ENCODE data around the gene TECPR1.

Gene TECPR1

DNA sequence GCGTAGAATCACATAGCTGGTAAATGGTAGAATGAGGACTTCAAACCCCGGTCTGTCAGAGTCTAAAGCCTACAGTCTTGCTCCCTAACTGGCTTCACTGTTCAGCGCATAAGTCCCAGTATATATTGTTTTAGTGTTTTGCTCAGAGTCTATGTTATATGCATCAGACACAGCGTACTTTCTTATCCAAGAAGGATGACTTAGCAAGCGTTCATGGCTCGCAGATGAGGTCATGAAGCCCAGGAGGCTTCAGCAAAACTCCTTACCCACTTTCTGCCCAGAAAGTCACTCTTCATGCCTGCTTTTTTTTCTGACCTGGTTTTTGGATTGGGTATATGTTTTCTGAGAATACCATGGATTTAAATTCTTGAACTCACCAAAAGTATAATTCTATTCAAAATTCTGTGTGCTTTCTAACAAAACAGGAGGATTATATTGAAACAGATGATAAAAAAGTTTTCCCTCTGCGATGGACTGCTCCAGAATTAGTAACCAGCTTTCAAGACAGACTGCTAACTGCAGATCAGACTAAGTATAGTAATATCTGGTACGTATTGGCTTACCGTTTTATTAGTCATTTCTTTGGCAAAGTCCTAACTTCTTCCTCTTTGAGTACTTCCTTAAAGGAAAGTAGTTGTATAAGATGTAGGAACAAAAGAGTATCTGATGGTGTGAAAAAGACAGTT lies 65.4 kb downstream of the TECPR1 start:
- Histone ChIP-seq H3K79me2 (ENCODE audit: insufficient read depth, low read length) (no peaks in the 10 kb centered on the region), H4K20me1 (ENCODE audit: insufficient read depth, low read length) (no peaks in the 10 kb centered on the region), H3F3A (ENCODE audit: insufficient read depth, low read length) (no peaks in the 10 kb centered on the region), H3K9me2 (ENCODE audit: low read depth, low read length) (no peaks in the 10 kb centered on the region), H3K27me3 (ENCODE audit: insufficient read depth, low read length) (no peaks in the 10 kb centered on the region), H3K4me1 (ENCODE audit: insufficient read depth, low read length, severe bottlenecking) (no peaks in the 10 kb centered on the region), H3K9ac (ENCODE audit: low read length) (no peak overlapping the region), H3K4me2 (ENCODE audit: low read length) (no peak overlapping the region), H3K27ac (ENCODE audit: low read depth, low read length, poor library complexity, severe bottlenecking) (no peak overlapping the region), H3K9me3 (ENCODE audit: low read length) (peaks cover 13% of the 10 kb centered on the region), H3K4me3 (ENCODE audit: low read depth, low read length, poor library complexity, severe bottlenecking) (no peak overlapping the region), H2AFZ (ENCODE audit: low read length) (no peak overlapping the region), H3K36me3 (ENCODE audit: insufficient read depth, low read length) (peaks cover 36% of the 10 kb centered on the region)
- TF ChIP-seq, protein P1, sequence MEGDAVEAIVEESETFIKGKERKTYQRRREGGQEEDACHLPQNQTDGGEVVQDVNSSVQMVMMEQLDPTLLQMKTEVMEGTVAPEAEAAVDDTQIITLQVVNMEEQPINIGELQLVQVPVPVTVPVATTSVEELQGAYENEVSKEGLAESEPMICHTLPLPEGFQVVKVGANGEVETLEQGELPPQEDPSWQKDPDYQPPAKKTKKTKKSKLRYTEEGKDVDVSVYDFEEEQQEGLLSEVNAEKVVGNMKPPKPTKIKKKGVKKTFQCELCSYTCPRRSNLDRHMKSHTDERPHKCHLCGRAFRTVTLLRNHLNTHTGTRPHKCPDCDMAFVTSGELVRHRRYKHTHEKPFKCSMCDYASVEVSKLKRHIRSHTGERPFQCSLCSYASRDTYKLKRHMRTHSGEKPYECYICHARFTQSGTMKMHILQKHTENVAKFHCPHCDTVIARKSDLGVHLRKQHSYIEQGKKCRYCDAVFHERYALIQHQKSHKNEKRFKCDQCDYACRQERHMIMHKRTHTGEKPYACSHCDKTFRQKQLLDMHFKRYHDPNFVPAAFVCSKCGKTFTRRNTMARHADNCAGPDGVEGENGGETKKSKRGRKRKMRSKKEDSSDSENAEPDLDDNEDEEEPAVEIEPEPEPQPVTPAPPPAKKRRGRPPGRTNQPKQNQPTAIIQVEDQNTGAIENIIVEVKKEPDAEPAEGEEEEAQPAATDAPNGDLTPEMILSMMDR (IDR thresholded peaks at IDR 0.05; ENCODE audit: low read length), result no peak
- no peak for TF ChIP-seq EZH2 (IDR thresholded peaks at IDR 0.05; ENCODE audit: borderline replicate concordance, low read length)

DNA sequence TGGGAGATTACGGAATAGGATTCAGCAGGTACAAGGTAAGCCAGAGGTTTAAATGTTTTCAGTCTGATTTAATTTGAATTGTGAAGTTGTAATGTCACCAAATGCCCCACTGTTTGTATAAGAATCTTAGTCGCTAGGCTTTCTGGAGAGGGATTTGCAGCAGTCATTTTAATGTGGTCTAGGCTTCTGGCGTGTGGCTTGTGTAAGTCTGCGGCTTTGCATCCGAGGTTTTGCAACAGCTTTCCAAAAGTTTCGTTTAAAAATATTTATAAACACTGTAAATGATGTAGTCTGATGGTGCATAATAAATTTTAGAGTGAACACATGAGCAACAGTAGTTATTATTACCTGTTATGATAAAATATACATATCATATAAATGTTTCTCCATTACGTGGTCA lies 66.9 kb downstream of the TECPR1 start:
- TF ChIP-seq EZH2 (IDR thresholded peaks at IDR 0.05; ENCODE audit: borderline replicate concordance, low read length), result no peak
- Histone ChIP-seq H3K79me2 (ENCODE audit: insufficient read depth, low read length) (no peaks in the 10 kb centered on the region), H3K27ac (ENCODE audit: low read depth, low read length, poor library complexity, severe bottlenecking) (no peak overlapping the region), H4K20me1 (ENCODE audit: insufficient read depth, low read length) (no peaks in the 10 kb centered on the region), H3K4me2 (ENCODE audit: low read length) (no peak overlapping the region), H3K4me1 (ENCODE audit: insufficient read depth, low read length, severe bottlenecking) (no peaks in the 10 kb centered on the region), H3K9me3 (ENCODE audit: low read length) (peaks cover 15% of the 10 kb centered on the region), H2AFZ (ENCODE audit: low read length) (no peak overlapping the region), H3K9ac (ENCODE audit: low read length) (no peak overlapping the region), H3K4me3 (ENCODE audit: low read depth, low read length, poor library complexity, severe bottlenecking) (no peak overlapping the region), H3K27me3 (ENCODE audit: insufficient read depth, low read length) (no peaks in the 10 kb centered on the region), H3K9me2 (ENCODE audit: low read depth, low read length) (no peaks in the 10 kb centered on the region), H3F3A (ENCODE audit: insufficient read depth, low read length) (no peaks in the 10 kb centered on the region), H3K36me3 (ENCODE audit: insufficient read depth, low read length) (peaks cover 25% of the 10 kb centered on the region)

DNA sequence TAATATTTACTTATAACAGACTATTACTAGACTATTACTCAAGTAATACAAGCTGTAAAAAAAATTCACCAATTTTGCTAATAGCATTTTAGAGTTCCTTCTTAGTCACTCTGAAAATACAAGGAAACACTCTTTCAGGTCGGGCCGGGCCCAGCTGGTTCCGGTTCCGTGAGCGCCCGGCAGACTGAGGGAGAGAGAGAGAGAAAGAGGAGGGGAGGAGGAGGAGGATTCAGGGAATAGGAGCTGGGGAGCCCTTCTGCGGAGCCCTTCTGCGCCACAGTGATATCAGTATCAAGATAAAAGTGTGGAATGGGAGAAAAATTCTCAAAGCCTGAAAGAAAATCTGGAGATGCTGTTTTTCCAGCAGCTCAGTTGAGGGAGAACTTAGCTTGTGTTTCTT lies 71.3 kb downstream of the TECPR1 start:
- H3K4me1 ChIP-seq (ENCODE audit: insufficient read depth, low read length, severe bottlenecking), result no peaks in the 10 kb centered on the region
- no peak overlapping the region for H2AFZ ChIP-seq (ENCODE audit: low read length)
- no peaks in the 10 kb centered on the region for H4K20me1 ChIP-seq (ENCODE audit: insufficient read depth, low read length)
- no peak overlapping the region for H3K9ac ChIP-seq (ENCODE audit: low read length)
- 0 out of 2 replicates have a peak, but pooled peaks cover 2% of the 10 kb centered on the region for H3K9me3 ChIP-seq (ENCODE audit: low read length)
- no peaks in the 10 kb centered on the region for H3K79me2 ChIP-seq (ENCODE audit: insufficient read depth, low read length)
- no peak overlapping the region for H3K4me3 ChIP-seq (ENCODE audit: low read depth, low read length, poor library complexity, severe bottlenecking)
- no peak overlapping the region for H3K4me2 ChIP-seq (ENCODE audit: low read length)
- no peak overlapping the region for H3K27ac ChIP-seq (ENCODE audit: low read depth, low read length, poor library complexity, severe bottlenecking)
- TF ChIP-seq EZH2 (IDR thresholded peaks at IDR 0.05; ENCODE audit: borderline replicate concordance, low read length), result no peak
- TF ChIP-seq, protein P1 (IDR thresholded peaks at IDR 0.05; ENCODE audit: low read length), result no peak
- H3K9me2 ChIP-seq (ENCODE audit: low read depth, low read length), result no peaks in the 10 kb centered on the region
- no peaks in the 10 kb centered on the region for H3K36me3 ChIP-seq (ENCODE audit: insufficient read depth, low read length)
- no peaks in the 10 kb centered on the region for H3K27me3 ChIP-seq (ENCODE audit: insufficient read depth, low read length)
- H3F3A ChIP-seq (ENCODE audit: insufficient read depth, low read length), result no peaks in the 10 kb centered on the region
